Keratinocyte (primary cell): ENCODE measurements around the gene CACNG4. TPM values are rescaled to one million over a fixed set of nuclear protein-coding genes. Genes with fewer than 3 reads are reported as not detected.

Experiments
- DNase-seq: peaks from one replicate; pipeline ENCODE4 v3.0.0-alpha.2; 2011; ENCODE audit warnings: low read depth, missing footprints, low spot score
- FAIRE-seq: peaks from 2 replicates; lab custom pipeline; 2011; peaks lifted over from hg19 to GRCh38; lab: Jason Lieb, UNC
- H2AFZ ChIP-seq: 2 replicates; pipeline ENCODE4 v1.6.0; 2012; ENCODE audit warnings: low read length, control low read depth, inconsistent platforms; ENCODE audit not compliant: control insufficient read depth
- H3K27ac ChIP-seq: 2 replicates; pipeline ENCODE4 v1.5.1; 2011; ENCODE audit warnings: low read length; ENCODE audit not compliant: control insufficient read depth, insufficient read depth
- H3K27me3 ChIP-seq: 3 replicates; pipeline ENCODE4 v1.6.0; 2011; ENCODE audit warnings: low read length; ENCODE audit not compliant: control insufficient read depth, insufficient read depth; ENCODE audit errors: extremely low read depth
- H3K36me3 ChIP-seq, 2 experiments: 2 replicates in 1 of 2; 3 replicates in 1 of 2; pipeline ENCODE4 v1.5.1; 2011; ENCODE audit warnings: low read length in 2 of 2, mild to moderate bottlenecking in 1 of 2; ENCODE audit not compliant: control insufficient read depth in 2 of 2, insufficient read depth in 2 of 2; ENCODE audit errors: extremely low read depth in 1 of 2
- H3K4me1 ChIP-seq: 3 replicates; pipeline ENCODE4 v1.5.1; 2011; ENCODE audit warnings: low read length; ENCODE audit not compliant: control insufficient read depth, insufficient read depth; ENCODE audit errors: extremely low read depth
- H3K4me2 ChIP-seq: 3 replicates; pipeline ENCODE4 v1.6.0; 2011; ENCODE audit warnings: low read depth, low read length; ENCODE audit not compliant: control insufficient read depth, insufficient read depth; ENCODE audit errors: extremely low read depth
- H3K4me3 ChIP-seq, 3 experiments: fragments of 200-600 bp in 1 of 3; sonication (generic) in 1 of 3; 2 replicates in 2 of 3; 3 replicates in 1 of 3; pipeline ENCODE4 v1.5.1; 2011 to 2016; ENCODE audit warnings: low read length in 3 of 3, mild to moderate bottlenecking in 3 of 3, control low read depth in 2 of 3, inconsistent platforms in 1 of 3, low read depth in 1 of 3, mixed read lengths in 1 of 3, mixed run types in 1 of 3, moderate library complexity in 1 of 3; ENCODE audit not compliant: control insufficient read depth in 2 of 3, insufficient read depth in 2 of 3; ENCODE audit errors: extremely low read depth in 1 of 3
- H3K79me2 ChIP-seq: 2 replicates; pipeline ENCODE4 v1.6.0; 2012; ENCODE audit warnings: low read length; ENCODE audit not compliant: control insufficient read depth, insufficient read depth
- H3K9ac ChIP-seq: 3 replicates; pipeline ENCODE4 v1.6.0; 2011; ENCODE audit warnings: low read length; ENCODE audit not compliant: control insufficient read depth, insufficient read depth; ENCODE audit errors: extremely low read depth
- H3K9me1 ChIP-seq: 3 replicates; pipeline ENCODE4 v1.6.0; 2011; ENCODE audit warnings: low read length; ENCODE audit not compliant: control insufficient read depth, insufficient read depth; ENCODE audit errors: extremely low read depth
- H3K9me3 ChIP-seq: 2 replicates; pipeline ENCODE4 v1.5.1; 2012; ENCODE audit warnings: low read depth, low read length; ENCODE audit not compliant: control insufficient read depth
- H4K20me1 ChIP-seq: 3 replicates; pipeline ENCODE4 v1.6.0; 2011; ENCODE audit warnings: low read length; ENCODE audit not compliant: control insufficient read depth, insufficient read depth; ENCODE audit errors: extremely low read depth
- CTCF ChIP-seq, 3 experiments: IDR thresholded peaks in 1 of 3; conservative IDR thresholded peaks in 1 of 3; optimal IDR thresholded peaks in 1 of 3; 2 replicates in 2 of 3; 3 replicates in 1 of 3; pipeline versions ENCODE3 to v1.5.1; 2011; ENCODE audit warnings: low read length in 3 of 3, mild to moderate bottlenecking in 3 of 3, moderate library complexity in 2 of 3, control low read depth in 1 of 3, inconsistent platforms in 1 of 3; ENCODE audit not compliant: insufficient read depth in 2 of 3; ENCODE audit errors: extremely low read depth in 1 of 3
- EZH2 ChIP-seq: IDR thresholded peaks from one replicate; pipeline ENCODE4 v1.6.1; 2012; ENCODE audit warnings: inconsistent platforms, mild to moderate bottlenecking, low read length, moderate library complexity
- dilution Hi-C: fragments of 300-500 bp; cut with MboI; formaldehyde crosslinking; loops from one replicate; pipeline ENCODE4 v1.7.0; 2020; ENCODE audit warnings: low sequenced_read_pairs; ENCODE audit not compliant: extremely low pct_ligation_motif_present
- polyA plus RNA-seq, 5 experiments: library from polyadenylated mRNA; depleted of rRNA in 3 of 5; stranded (reverse) in 3 of 5; stranded (forward) in 1 of 5; unstranded in 1 of 5; fragments of >200 nt; gene quantifications; 1 replicate in 1 of 5; 2 replicates in 3 of 5; 3 replicates in 1 of 5; pipeline versions ENCODE4 v1.2.1 to v1.2.3, GENCODE V29; 2011 to 2012; ENCODE audit warnings: missing spikeins in 2 of 5, low read depth in 1 of 5, low replicate concordance in 1 of 5

Gene CACNG4
- polyA plus RNA-seq, 1 donor (not counting 4 experiments of a cell fraction or from before 2014, with no cell fraction given) = not detected

- no peaks in the 10 kb centered on the region for H3K9me1 ChIP-seq
- no peaks in the 10 kb centered on the region for H3K9me3 ChIP-seq
Observed at GRCh38 chr17:66960613-66961012, 3.9 kb upstream of the CACNG4 start.

GRCh38 chr17:66963521-66963908, 992 bp upstream of the CACNG4 start:
- Histone ChIP-seq H3K79me2 (no peaks in the 10 kb centered on the region), H4K20me1 (peaks cover 3% of the 10 kb centered on the region), H2AFZ (no peak overlapping the region), H3K9me3 (no peaks in the 10 kb centered on the region), H3K4me1 (peaks cover 10% of the 10 kb centered on the region), H3K4me3 (no peak overlapping the region), H3K27me3 (peaks cover 55% of the 10 kb centered on the region), H3K27ac (no peak overlapping the region), H3K4me2 (no peak overlapping the region), H3K9ac (no peak overlapping the region), H3K9me1 (no peaks in the 10 kb centered on the region), H3K36me3 (no peaks in the 10 kb centered on the region)
- TF ChIP-seq CTCF (optimal IDR thresholded peaks at IDR 0.05 in 1 of 3, IDR thresholded peaks at IDR 0.05 in 1 of 3, conservative IDR thresholded peaks at IDR 0.05 in 1 of 3; ENCODE audit: extremely low read depth in 1 of 3, insufficient read depth in 2 of 3, low read length in 3 of 3) (no peak), EZH2 (no peak)
- DNase-seq (no peak), FAIRE-seq (no peak)
- dilution Hi-C loops = no loop called here

More at GRCh38 chr17:66960613-66961012, 3.9 kb upstream of the CACNG4 start:
- Histone ChIP-seq H3K79me2 (no peaks in the 10 kb centered on the region), H2AFZ (no peak overlapping the region), H3K36me3 (no peaks in the 10 kb centered on the region), H3K27ac (no peak overlapping the region), H3K27me3 (peaks cover 28% of the 10 kb centered on the region), H3K4me2 (no peak overlapping the region), H3K4me3 (no peak overlapping the region), H3K9ac (no peak overlapping the region), H4K20me1 (peaks cover 3% of the 10 kb centered on the region), H3K4me1 (no peaks in the 10 kb centered on the region)
- no peak for DNase-seq
- no peak for FAIRE-seq
- TF ChIP-seq CTCF (optimal IDR thresholded peaks at IDR 0.05 in 1 of 3, IDR thresholded peaks at IDR 0.05 in 1 of 3, conservative IDR thresholded peaks at IDR 0.05 in 1 of 3; ENCODE audit: extremely low read depth in 1 of 3, insufficient read depth in 2 of 3, low read length in 3 of 3) = no peak
- no peak for TF ChIP-seq EZH2
- dilution Hi-C loops = no loop called here
